Mesendoderm (in vitro differentiated cells): ENCODE data around the gene PITPNB.

ENCODE experiments used
- DNase-seq: peaks from one replicate; pipeline ENCODE4 v3.0.0; 2013
- H2AK5ac ChIP-seq: 2 replicates; pipeline ENCODE4 v1.6.1; 2013; ENCODE audit warnings: low read length, inconsistent platforms
- H2BK120ac ChIP-seq: 2 replicates; pipeline ENCODE4 v1.6.1; 2013; ENCODE audit warnings: low read depth, mild to moderate bottlenecking, low read length, moderate library complexity, mixed read lengths
- H2BK15ac ChIP-seq: replicated peaks from 2 replicates; pipeline ENCODE4 v1.6.1; 2013; ENCODE audit warnings: low read depth, mild to moderate bottlenecking, moderate library complexity
- H2BK5ac ChIP-seq: 2 replicates; pipeline ENCODE4 v1.6.1; 2013; ENCODE audit warnings: low read length, inconsistent platforms
- H3K18ac ChIP-seq: 2 replicates; pipeline ENCODE4 v1.6.1; 2013; ENCODE audit warnings: mild to moderate bottlenecking, low read length, mixed read lengths
- H3K23ac ChIP-seq: one replicate; pipeline ENCODE4 v1.6.1; 2013; ENCODE audit warnings: low read length
- H3K27ac ChIP-seq: 2 replicates; pipeline ENCODE4 v1.5.1; 2013; ENCODE audit warnings: low read depth, mild to moderate bottlenecking, inconsistent platforms, low read length, moderate library complexity
- H3K27me3 ChIP-seq: 2 replicates; pipeline ENCODE4 v1.6.1; 2013; ENCODE audit warnings: low read length, control low read depth, mild to moderate bottlenecking, inconsistent platforms; ENCODE audit not compliant: insufficient read depth, poor library complexity
- H3K36me3 ChIP-seq: 2 replicates; pipeline ENCODE4 v1.6.1; 2013; ENCODE audit warnings: low read length, inconsistent platforms; ENCODE audit not compliant: control insufficient read depth, insufficient read depth
- H3K4ac ChIP-seq: one replicate; pipeline ENCODE4 v1.6.1; 2013; ENCODE audit warnings: low read depth, mild to moderate bottlenecking, low read length, moderate library complexity
- H3K4me1 ChIP-seq: 2 replicates; pipeline ENCODE4 v1.6.1; 2013; ENCODE audit warnings: low read depth, low read length, inconsistent platforms; ENCODE audit not compliant: control insufficient read depth
- H3K4me2 ChIP-seq: 2 replicates; pipeline ENCODE4 v1.6.1; 2013; ENCODE audit warnings: low read length
- H3K4me3 ChIP-seq: 2 replicates; pipeline ENCODE4 v1.5.1; 2013; ENCODE audit warnings: mild to moderate bottlenecking, low read length
- H3K56ac ChIP-seq: one replicate; pipeline ENCODE4 v1.6.1; 2013; ENCODE audit warnings: low read length
- H3K79me1 ChIP-seq: 2 replicates; pipeline ENCODE4 v1.6.1; 2013; ENCODE audit warnings: low read length, inconsistent platforms
- H3K79me2 ChIP-seq: 2 replicates; pipeline ENCODE4 v1.6.1; 2013; ENCODE audit warnings: mild to moderate bottlenecking, low read length; ENCODE audit not compliant: control insufficient read depth, insufficient read depth
- H3K9ac ChIP-seq: 2 replicates; pipeline ENCODE4 v1.6.1; 2013; ENCODE audit warnings: low read length, inconsistent platforms
- H4K5ac ChIP-seq: one replicate; pipeline ENCODE4 v1.6.1; 2013; ENCODE audit warnings: low read length
- H4K8ac ChIP-seq: one replicate; pipeline ENCODE4 v1.6.1; 2013; ENCODE audit warnings: low read depth, mild to moderate bottlenecking, control low read depth, low read length, moderate library complexity
- WGBS: extraction: QIAGEN DNeasy Blood & Tissue Kit; methylation state at CpG from one replicate; pipeline ENCODE4 v1.1.7; 2013; ENCODE audit warnings: low lambda C conversion rate, missing lambda C conversion rate; ENCODE audit not compliant: insufficient coverage; ENCODE audit errors: extremely low coverage; 5-methylcytosine and 5-hydroxymethylcytosine counted together

PITPNB gene

GRCh38 chr22:27875951-27876350 lies 43.1 kb downstream of the PITPNB start:
- Histone ChIP-seq H3K56ac (no peak overlapping the region), H3K4me3 (no peak overlapping the region), H3K4me2 (no peak overlapping the region), H3K36me3 (no peaks in the 10 kb centered on the region), H2BK120ac (no peak overlapping the region), H3K23ac (no peak overlapping the region), H3K4ac (no peak overlapping the region), H4K8ac (no peak overlapping the region), H3K27me3 (no peaks in the 10 kb centered on the region), H3K27ac (no peak overlapping the region), H2AK5ac (no peak overlapping the region), H3K18ac (no peak overlapping the region), H2BK15ac (no peak overlapping the region), H3K9ac (no peak overlapping the region), H3K79me2 (peaks cover 2% of the 10 kb centered on the region), H4K5ac (no peak overlapping the region), H3K79me1 (peaks cover 7% of the 10 kb centered on the region), H2BK5ac (no peak overlapping the region), H3K4me1 (no peaks in the 10 kb centered on the region)
- no CpG with 5 or more reads among the region's 2 CpGs for WGBS
- no peak for DNase-seq

- no peak overlapping the region for H3K18ac ChIP-seq
- H3K4me2 ChIP-seq, result no peak overlapping the region
- no peak overlapping the region for H3K27ac ChIP-seq
- no peaks in the 10 kb centered on the region for H3K36me3 ChIP-seq
- no peaks in the 10 kb centered on the region for H3K27me3 ChIP-seq
- no peak for DNase-seq
- no peak overlapping the region for H3K4ac ChIP-seq
- H3K56ac ChIP-seq, result no peak overlapping the region
- no CpG with 5 or more reads among the region's 3 CpGs for WGBS
- no peak overlapping the region for H2BK5ac ChIP-seq
- H2BK120ac ChIP-seq, result no peak overlapping the region
- H3K23ac ChIP-seq, result no peak overlapping the region
- H3K79me2 ChIP-seq, result peaks cover 2% of the 10 kb centered on the region
- no peaks in the 10 kb centered on the region for H3K4me1 ChIP-seq
- no peak overlapping the region for H3K9ac ChIP-seq
- H3K4me3 ChIP-seq, result no peak overlapping the region
- no peak overlapping the region for H2AK5ac ChIP-seq
- peaks cover 7% of the 10 kb centered on the region for H3K79me1 ChIP-seq
- no peak overlapping the region for H2BK15ac ChIP-seq
- no peak overlapping the region for H4K5ac ChIP-seq
- no peak overlapping the region for H4K8ac ChIP-seq
These were observed 44.3 kb downstream of the PITPNB start for GRCh38 chr22:27874764-27875163.

- no peak overlapping the region for H3K4ac ChIP-seq
- no peaks in the 10 kb centered on the region for H3K4me1 ChIP-seq
- no peak for DNase-seq
- H2BK5ac ChIP-seq, result no peak overlapping the region
- no peak overlapping the region for H2AK5ac ChIP-seq
- H3K4me3 ChIP-seq, result no peak overlapping the region
- no peak overlapping the region for H3K27ac ChIP-seq
- no peak overlapping the region for H3K56ac ChIP-seq
- H4K8ac ChIP-seq, result no peak overlapping the region
- H3K9ac ChIP-seq, result no peak overlapping the region
- H2BK15ac ChIP-seq, result no peak overlapping the region
- no peak overlapping the region for H3K23ac ChIP-seq
- no peak overlapping the region for H3K4me2 ChIP-seq
- no peak overlapping the region for H2BK120ac ChIP-seq
- H3K27me3 ChIP-seq, result no peaks in the 10 kb centered on the region
- H3K18ac ChIP-seq, result no peak overlapping the region
- H3K36me3 ChIP-seq, result no peaks in the 10 kb centered on the region
- no CpG with 5 or more reads among the region's 6 CpGs for WGBS
- H3K79me2 ChIP-seq, result peaks cover 2% of the 10 kb centered on the region
- peaks cover 7% of the 10 kb centered on the region for H3K79me1 ChIP-seq
- no peak overlapping the region for H4K5ac ChIP-seq
These were observed 44.9 kb downstream of the PITPNB start for GRCh38 chr22:27874185-27874584.

GRCh38 chr22:27873472-27873871 lies 45.6 kb downstream of the PITPNB start:
- Histone ChIP-seq H3K4ac (no peak overlapping the region), H2BK15ac (no peak overlapping the region), H3K4me3 (no peak overlapping the region), H3K56ac (no peak overlapping the region), H2BK120ac (no peak overlapping the region), H3K27ac (no peak overlapping the region), H3K9ac (no peak overlapping the region), H3K23ac (no peak overlapping the region), H2AK5ac (no peak overlapping the region), H3K4me1 (no peaks in the 10 kb centered on the region), H3K27me3 (no peaks in the 10 kb centered on the region), H2BK5ac (no peak overlapping the region), H3K4me2 (no peak overlapping the region), H3K79me1 (peaks cover 7% of the 10 kb centered on the region), H3K79me2 (peaks cover 2% of the 10 kb centered on the region), H3K36me3 (no peaks in the 10 kb centered on the region), H3K18ac (no peak overlapping the region), H4K5ac (no peak overlapping the region), H4K8ac (no peak overlapping the region)
- WGBS, result no CpG with 5 or more reads among the region's 2 CpGs
- no peak for DNase-seq

- Histone ChIP-seq H4K5ac (no peak overlapping the region), H3K27ac (no peak overlapping the region), H3K4me3 (no peak overlapping the region), H3K27me3 (no peaks in the 10 kb centered on the region), H4K8ac (no peak overlapping the region), H3K23ac (no peak overlapping the region), H3K4me1 (peaks cover 8% of the 10 kb centered on the region), H3K4me2 (no peak overlapping the region), H2BK120ac (no peak overlapping the region), H3K4ac (no peak overlapping the region), H3K56ac (no peak overlapping the region), H3K9ac (no peak overlapping the region), H2BK5ac (no peak overlapping the region), H3K18ac (no peak overlapping the region), H3K36me3 (no peaks in the 10 kb centered on the region), H2AK5ac (no peak overlapping the region), H3K79me2 (peaks cover 2% of the 10 kb centered on the region), H2BK15ac (no peak overlapping the region), H3K79me1 (peaks cover 7% of the 10 kb centered on the region)
- WGBS, result no CpG with 5 or more reads among the region's 1 CpG
- DNase-seq, result no peak
These were observed 46.6 kb downstream of the PITPNB start for GRCh38 chr22:27872488-27872887.

GRCh38 chr22:27871306-27872014 lies 47.6 kb downstream of the PITPNB start:
- no peak overlapping the region for H2BK15ac ChIP-seq
- no peak overlapping the region for H3K18ac ChIP-seq
- no peak overlapping the region for H3K27ac ChIP-seq
- peaks cover 7% of the 10 kb centered on the region for H3K79me1 ChIP-seq
- no peak overlapping the region for H3K4me2 ChIP-seq
- H3K4me3 ChIP-seq, result no peak overlapping the region
- H2AK5ac ChIP-seq, result no peak overlapping the region
- no peak overlapping the region for H2BK5ac ChIP-seq
- H2BK120ac ChIP-seq, result no peak overlapping the region
- H3K4ac ChIP-seq, result no peak overlapping the region
- H3K36me3 ChIP-seq, result no peaks in the 10 kb centered on the region
- no peak overlapping the region for H3K9ac ChIP-seq
- peaks cover 12% of the 10 kb centered on the region for H3K4me1 ChIP-seq
- DNase-seq, result no peak
- H3K56ac ChIP-seq, result no peak overlapping the region
- H4K5ac ChIP-seq, result no peak overlapping the region
- WGBS, result no CpG with 5 or more reads among the region's 2 CpGs
- no peak overlapping the region for H3K23ac ChIP-seq
- H3K79me2 ChIP-seq, result peaks cover 2% of the 10 kb centered on the region
- H3K27me3 ChIP-seq, result no peaks in the 10 kb centered on the region
- H4K8ac ChIP-seq, result no peak overlapping the region
